Smooth muscle cell (in vitro differentiated cells): ENCODE data around the gene MUC2. TPM values are rescaled to one million over a fixed set of nuclear protein-coding genes. Genes with fewer than 3 reads are reported as not detected.

Source experiments
- DNase-seq: peaks from one replicate; lab custom pipeline; 2025; ENCODE audit not compliant: unreplicated experiment; lab: John Stamatoyannopoulos, UW
- H2AFZ ChIP-seq: fragments of 200-600 bp; sonication (generic); 2 replicates; pipeline ENCODE4 v1.6.0; 2016; ENCODE audit warnings: antibody characterized with exemption, low read depth, mild to moderate bottlenecking
- H3F3A ChIP-seq: fragments of 200-600 bp; sonication (generic); 2 replicates; pipeline ENCODE4 v1.6.0; 2017; ENCODE audit warnings: antibody characterized with exemption, low read depth
- H3K27ac ChIP-seq: fragments of 200-600 bp; sonication (generic); 2 replicates; pipeline ENCODE4 v1.5.1; 2016; ENCODE audit warnings: low read depth, mild to moderate bottlenecking
- H3K27me3 ChIP-seq: fragments of 200-600 bp; sonication (generic); 2 replicates; pipeline ENCODE4 v1.6.1; 2016; ENCODE audit warnings: low read depth, mild to moderate bottlenecking
- H3K36me3 ChIP-seq: fragments of 200-600 bp; sonication (generic); 2 replicates; pipeline ENCODE4 v1.5.1; 2016; ENCODE audit warnings: low read depth
- H3K4me1 ChIP-seq: fragments of 200-600 bp; sonication (generic); 2 replicates; pipeline ENCODE4 v1.5.1; 2016; ENCODE audit warnings: low read depth
- H3K4me2 ChIP-seq: fragments of 200-600 bp; sonication (generic); 2 replicates; pipeline ENCODE4 v1.6.0; 2016; ENCODE audit warnings: mild to moderate bottlenecking
- H3K4me3 ChIP-seq: fragments of 200-600 bp; sonication (generic); 2 replicates; pipeline ENCODE4 v1.5.1; 2016; ENCODE audit warnings: mild to moderate bottlenecking
- H3K79me2 ChIP-seq: fragments of 200-600 bp; sonication (generic); 2 replicates; pipeline ENCODE4 v1.6.0; 2016; ENCODE audit warnings: low read depth, mild to moderate bottlenecking
- H3K9ac ChIP-seq: fragments of 200-600 bp; sonication (generic); 2 replicates; pipeline ENCODE4 v1.6.0; 2016; ENCODE audit warnings: low read depth
- H3K9me3 ChIP-seq: fragments of 200-600 bp; sonication (generic); replicated peaks from 2 replicates; pipeline ENCODE4 v1.5.1; 2016; ENCODE audit warnings: low read depth
- H4K20me1 ChIP-seq: fragments of 200-600 bp; sonication (generic); 2 replicates; pipeline ENCODE4 v1.6.0; 2016; ENCODE audit warnings: low read depth
- WGBS: methylation state at CpG from one replicate; pipeline ENCODE4 v1.1.7; 2016; ENCODE audit warnings: low lambda C conversion rate; 5-methylcytosine and 5-hydroxymethylcytosine counted together
- polyA plus RNA-seq: library from polyadenylated mRNA; unstranded; fragments of >200 nt; fragmentation: Nextera tagmentation; extraction: Ambion mirVana; gene quantifications from 2 replicates; pipeline ENCODE4 v1.2.1, GENCODE V29; 2016
- total RNA-seq: library from RNA; depleted of rRNA; stranded (reverse); fragments of >200 nt; gene quantifications from 2 replicates; pipeline ENCODE4 v1.2.3, GENCODE V29; 2014
- TF ChIP-seq, protein P1 (sequence below): fragments of 200-600 bp; sonication (generic); IDR thresholded peaks from 2 replicates; pipeline ENCODE4 v1.5.1; 2017; ENCODE audit warnings: borderline replicate concordance, mild to moderate bottlenecking, antibody characterized with exemption; ENCODE audit not compliant: insufficient read depth, poor library complexity, severe bottlenecking

MUC2 gene
- total and polyA plus RNA-seq, 2 experiments from 2014 or later = not detected

DNA sequence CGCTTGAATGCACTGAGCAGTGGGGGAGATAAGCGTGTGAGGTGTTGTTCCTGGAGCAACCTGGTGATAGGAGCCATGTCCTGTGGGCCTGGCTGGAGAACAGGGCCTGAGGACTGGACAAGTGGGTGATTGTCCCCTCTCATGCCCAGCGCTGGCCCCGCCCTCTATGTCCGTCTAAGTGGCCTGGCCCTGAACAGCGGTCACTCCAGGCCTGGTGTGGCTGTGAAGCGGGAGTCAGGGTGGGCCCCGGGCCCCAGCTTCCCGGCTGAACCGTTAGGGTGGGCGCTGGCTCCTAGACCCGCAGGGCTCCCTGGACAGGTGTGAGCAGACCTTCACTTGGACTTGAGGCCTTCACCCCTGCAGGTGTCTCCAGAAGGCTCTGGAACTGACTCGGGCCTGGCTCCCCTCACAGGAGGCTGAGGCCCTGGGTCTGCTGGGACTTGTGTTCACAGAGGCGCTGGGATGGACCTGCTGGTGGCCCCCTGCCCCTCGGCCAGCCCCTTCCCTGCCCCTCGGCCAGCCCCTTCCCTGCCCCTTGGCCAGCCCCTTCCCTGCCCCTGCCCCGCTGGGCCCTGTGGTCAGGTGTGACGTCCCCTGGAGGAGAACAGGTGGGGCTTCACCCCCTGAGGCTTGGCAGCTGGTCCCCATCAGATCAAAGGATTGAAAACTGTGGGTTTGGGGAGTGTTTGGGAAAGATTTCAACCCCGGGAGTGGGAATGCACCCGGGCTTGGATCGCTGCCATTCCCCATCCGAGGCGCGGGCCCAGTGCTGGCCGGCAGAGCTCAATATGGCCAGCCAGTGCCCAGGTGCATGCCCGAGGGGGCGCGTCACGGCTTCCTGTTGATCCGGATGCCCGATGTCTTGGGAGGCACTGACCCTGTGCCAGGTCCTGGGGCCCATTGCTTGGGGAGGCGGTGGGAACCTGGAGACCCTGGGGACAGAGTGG lies 34.9 kb upstream of the MUC2 start:
- TF ChIP-seq, protein P1, sequence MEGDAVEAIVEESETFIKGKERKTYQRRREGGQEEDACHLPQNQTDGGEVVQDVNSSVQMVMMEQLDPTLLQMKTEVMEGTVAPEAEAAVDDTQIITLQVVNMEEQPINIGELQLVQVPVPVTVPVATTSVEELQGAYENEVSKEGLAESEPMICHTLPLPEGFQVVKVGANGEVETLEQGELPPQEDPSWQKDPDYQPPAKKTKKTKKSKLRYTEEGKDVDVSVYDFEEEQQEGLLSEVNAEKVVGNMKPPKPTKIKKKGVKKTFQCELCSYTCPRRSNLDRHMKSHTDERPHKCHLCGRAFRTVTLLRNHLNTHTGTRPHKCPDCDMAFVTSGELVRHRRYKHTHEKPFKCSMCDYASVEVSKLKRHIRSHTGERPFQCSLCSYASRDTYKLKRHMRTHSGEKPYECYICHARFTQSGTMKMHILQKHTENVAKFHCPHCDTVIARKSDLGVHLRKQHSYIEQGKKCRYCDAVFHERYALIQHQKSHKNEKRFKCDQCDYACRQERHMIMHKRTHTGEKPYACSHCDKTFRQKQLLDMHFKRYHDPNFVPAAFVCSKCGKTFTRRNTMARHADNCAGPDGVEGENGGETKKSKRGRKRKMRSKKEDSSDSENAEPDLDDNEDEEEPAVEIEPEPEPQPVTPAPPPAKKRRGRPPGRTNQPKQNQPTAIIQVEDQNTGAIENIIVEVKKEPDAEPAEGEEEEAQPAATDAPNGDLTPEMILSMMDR = no peak
- H3K27me3 ChIP-seq = peaks cover 3% of the 10 kb centered on the region
- H3K79me2 ChIP-seq = no peaks in the 10 kb centered on the region
- no peaks in the 10 kb centered on the region for H3K4me1 ChIP-seq
- DNase-seq = no peak
- no peaks in the 10 kb centered on the region for H3K9me3 ChIP-seq
- H3K36me3 ChIP-seq = no peaks in the 10 kb centered on the region
- WGBS = 93% methylated on average over 30 of the region's 32 CpGs
- H3K27ac ChIP-seq = no peak overlapping the region
- no peak overlapping the region for H3K4me2 ChIP-seq
- no peak overlapping the region for H2AFZ ChIP-seq
- H3K9ac ChIP-seq = no peak overlapping the region
- no peak overlapping the region for H3K4me3 ChIP-seq
- no peaks in the 10 kb centered on the region for H4K20me1 ChIP-seq
- no peaks in the 10 kb centered on the region for H3F3A ChIP-seq

DNA sequence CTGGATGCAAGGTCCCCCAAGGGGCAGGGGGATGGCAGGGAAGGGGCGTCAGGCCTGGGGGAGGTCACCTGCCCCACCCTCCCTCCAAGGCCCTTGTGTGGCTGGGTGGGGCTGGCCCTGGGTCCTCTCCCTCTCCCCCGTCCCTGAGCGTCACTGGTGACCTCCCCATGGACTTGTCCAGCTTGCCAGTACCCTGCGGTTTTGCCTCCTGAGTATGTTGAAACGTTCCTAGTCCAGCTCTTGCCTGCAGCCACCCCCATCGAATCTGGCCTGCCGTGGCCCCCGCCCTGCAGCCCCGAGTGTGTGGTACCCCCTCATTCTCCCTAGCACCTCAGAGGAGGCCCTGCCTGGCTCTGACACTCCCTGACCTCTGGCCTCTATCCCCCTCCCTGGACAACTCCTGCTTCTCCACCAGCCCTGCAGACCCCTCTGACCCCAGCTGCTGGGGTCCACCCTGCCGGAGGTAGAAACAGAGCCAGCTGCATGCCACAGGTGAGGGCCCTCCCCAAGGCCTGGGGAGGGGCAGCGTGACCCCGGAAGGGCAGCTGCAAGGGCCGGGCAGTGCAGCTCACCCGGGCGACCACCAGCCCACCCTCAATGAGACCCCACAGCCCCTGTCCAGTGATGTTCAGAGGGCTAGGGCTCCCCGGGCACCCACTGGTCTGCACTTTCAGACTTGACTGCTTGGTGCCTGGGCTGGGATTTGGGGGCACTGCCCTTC lies 34.1 kb upstream of the MUC2 start:
- peaks cover 3% of the 10 kb centered on the region for H3K27me3 ChIP-seq
- TF ChIP-seq, protein P1 = no peak
- no peaks in the 10 kb centered on the region for H3F3A ChIP-seq
- 87% methylated on average over 11 of the region's 16 CpGs for WGBS
- no peaks in the 10 kb centered on the region for H3K79me2 ChIP-seq
- H3K27ac ChIP-seq = no peak overlapping the region
- H3K4me1 ChIP-seq = no peaks in the 10 kb centered on the region
- DNase-seq = no peak
- H3K9ac ChIP-seq = no peak overlapping the region
- H2AFZ ChIP-seq = no peak overlapping the region
- no peak overlapping the region for H3K4me2 ChIP-seq
- H4K20me1 ChIP-seq = no peaks in the 10 kb centered on the region
- no peaks in the 10 kb centered on the region for H3K9me3 ChIP-seq
- no peak overlapping the region for H3K4me3 ChIP-seq
- H3K36me3 ChIP-seq = no peaks in the 10 kb centered on the region

DNA sequence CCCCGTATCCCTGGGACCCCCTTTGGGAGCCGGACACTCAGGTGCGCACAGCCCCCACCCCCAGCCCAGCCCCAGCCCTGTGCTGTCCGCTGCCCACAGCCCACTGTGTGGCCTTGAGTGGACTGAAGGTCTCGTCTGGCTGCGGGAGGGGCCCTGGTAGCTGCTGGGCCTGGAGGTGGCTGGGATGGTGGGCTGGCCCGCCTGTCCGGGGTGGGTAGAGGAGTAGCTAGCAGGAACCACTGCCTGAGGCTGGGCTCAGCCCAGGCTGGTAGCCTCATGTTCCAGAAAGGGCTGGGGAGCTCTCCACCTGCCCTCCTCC lies 33.6 kb upstream of the MUC2 start:
- 100% methylated on average over 5 of the region's 8 CpGs for WGBS
- Histone ChIP-seq H3K79me2 (no peaks in the 10 kb centered on the region), H2AFZ (no peak overlapping the region), H3K9ac (no peak overlapping the region), H3K4me1 (no peaks in the 10 kb centered on the region), H3K36me3 (no peaks in the 10 kb centered on the region), H3K27ac (no peak overlapping the region), H3F3A (no peaks in the 10 kb centered on the region), H3K9me3 (no peaks in the 10 kb centered on the region), H3K4me3 (no peak overlapping the region), H3K27me3 (peaks cover 3% of the 10 kb centered on the region), H3K4me2 (no peak overlapping the region), H4K20me1 (no peaks in the 10 kb centered on the region)
- no peak for DNase-seq
- TF ChIP-seq, protein P1 = no peak
